ENCODE results near the gene KCTD17. TPM values are rescaled to one million over a fixed set of nuclear protein-coding genes. Genes with fewer than 3 reads are reported as not detected.

Gene KCTD17
- polyA plus RNA-seq, 1 donor, result 17.3 TPM

- no peak for DNase-seq (ENCODE audit: low read depth)
These were observed 8.2 kb upstream of the KCTD17 start for GRCh38 chr22:37043209-37043827.

GRCh38 chr22:37043828-37044538 lies 7.6 kb upstream of the KCTD17 start:
- DNase-seq (ENCODE audit: low read depth), result no peak

GRCh38 chr22:37044634-37045625 lies 6.6 kb upstream of the KCTD17 start:
- no peak for DNase-seq (ENCODE audit: low read depth)

- no peak for DNase-seq (ENCODE audit: low read depth)
These were observed 5.6 kb upstream of the KCTD17 start for GRCh38 chr22:37045958-37046357.

GRCh38 chr22:37046589-37046988 lies 5.0 kb upstream of the KCTD17 start:
- no peak for DNase-seq (ENCODE audit: low read depth)

- DNase-seq (ENCODE audit: low read depth), result no peak
These were observed 4.5 kb upstream of the KCTD17 start for GRCh38 chr22:37047006-37047405.

GRCh38 chr22:37048133-37048532 lies 3.4 kb upstream of the KCTD17 start:
- no peak for DNase-seq (ENCODE audit: low read depth)

- no peak for DNase-seq (ENCODE audit: low read depth)
These were observed 2.3 kb upstream of the KCTD17 start for GRCh38 chr22:37049224-37049623.

- DNase-seq (ENCODE audit: low read depth), result no peak
These were observed 629 bp upstream of the KCTD17 start for GRCh38 chr22:37050913-37051312.

GRCh38 chr22:37052386-37053309 lies 1.1 kb downstream of the KCTD17 start:
- DNase-seq (ENCODE audit: low read depth), result no peak

GRCh38 chr22:37053310-37054055 lies 1.9 kb downstream of the KCTD17 start:
- DNase-seq (ENCODE audit: low read depth), result no peak

- no peak for DNase-seq (ENCODE audit: low read depth)
These were observed 2.5 kb downstream of the KCTD17 start for GRCh38 chr22:37054056-37054395.

- DNase-seq (ENCODE audit: low read depth), result no peak
These were observed 3.2 kb downstream of the KCTD17 start for GRCh38 chr22:37054600-37055365.

- no peak for DNase-seq (ENCODE audit: low read depth)
These were observed 4.7 kb downstream of the KCTD17 start for GRCh38 chr22:37056246-37056645.

- DNase-seq (ENCODE audit: low read depth), result no peak
These were observed 5.7 kb downstream of the KCTD17 start for GRCh38 chr22:37057226-37057625.

- no peak for DNase-seq (ENCODE audit: low read depth)
These were observed 6.4 kb downstream of the KCTD17 start for GRCh38 chr22:37057796-37058510.

- DNase-seq (ENCODE audit: low read depth), result no peak
These were observed 7.6 kb downstream of the KCTD17 start for GRCh38 chr22:37058917-37059701.

- no peak for DNase-seq (ENCODE audit: low read depth)
These were observed 8.4 kb downstream of the KCTD17 start for GRCh38 chr22:37059876-37060449.
